GM19099 (cell line): ENCODE results near the gene PCDHGA1.

Experiments used
- POLR2A ChIP-seq: IDR thresholded peaks from 3 replicates; pipeline ENCODE4 v1.6.1; 2011; ENCODE audit warnings: low read depth; ENCODE audit not compliant: insufficient read length; ENCODE audit errors: extremely low read depth

The PCDHGA1 gene

GRCh38 chr5:141488591-141489561, 158.6 kb downstream of the PCDHGA1 start, which contains the start of gene PCDHGC5:
PCDHGC5 (plus strand) TSS chr5:141489081; CDS start chr5:141489241, 160 bp downstream.
- TF ChIP-seq POLR2A = no peak

GRCh38 chr5:141489841-141490240, 159.5 kb downstream of the PCDHGA1 start:
- TF ChIP-seq POLR2A = no peak

GRCh38 chr5:141490271-141490670, 160.0 kb downstream of the PCDHGA1 start:
- no peak for TF ChIP-seq POLR2A

GRCh38 chr5:141490771-141491170, 160.5 kb downstream of the PCDHGA1 start:
- no peak for TF ChIP-seq POLR2A

- no peak for TF ChIP-seq POLR2A
Measured at GRCh38 chr5:141491323-141492167, 161.2 kb downstream of the PCDHGA1 start.

GRCh38 chr5:141492168-141492885, 162.0 kb downstream of the PCDHGA1 start:
- no peak for TF ChIP-seq POLR2A

GRCh38 chr5:141493500-141494422, 163.4 kb downstream of the PCDHGA1 start:
- TF ChIP-seq POLR2A = no peak

- no peak for TF ChIP-seq POLR2A
Measured at GRCh38 chr5:141494761-141495452, 164.6 kb downstream of the PCDHGA1 start.

GRCh38 chr5:141495453-141495811, 165.1 kb downstream of the PCDHGA1 start:
- no peak for TF ChIP-seq POLR2A

GRCh38 chr5:141496038-141496437, 165.7 kb downstream of the PCDHGA1 start:
- no peak for TF ChIP-seq POLR2A

GRCh38 chr5:141501761-141502160, 171.4 kb downstream of the PCDHGA1 start:
- no peak for TF ChIP-seq POLR2A

- TF ChIP-seq POLR2A = no peak
Measured at GRCh38 chr5:141503681-141504080, 173.4 kb downstream of the PCDHGA1 start.

- TF ChIP-seq POLR2A = no peak
Measured at GRCh38 chr5:141504216-141504615, 173.9 kb downstream of the PCDHGA1 start.
